Myocyte (in vitro differentiated cells): ENCODE results near the gene WWOX. TPM values are rescaled to one million over a fixed set of nuclear protein-coding genes. Genes with fewer than 3 reads are reported as not detected.

ENCODE experiments used
- DNase-seq: peaks from one replicate; pipeline ENCODE4 v3.0.0-alpha.2; 2012; ENCODE audit warnings: low read depth
- total RNA-seq: library from RNA; depleted of rRNA; stranded (reverse); fragments of >200 nt; gene quantifications from 2 replicates; pipeline ENCODE4 v1.2.3, GENCODE V29; 2014

Gene WWOX
- total RNA-seq, 1 donor from 2014 or later: 12.5 TPM

DNA sequence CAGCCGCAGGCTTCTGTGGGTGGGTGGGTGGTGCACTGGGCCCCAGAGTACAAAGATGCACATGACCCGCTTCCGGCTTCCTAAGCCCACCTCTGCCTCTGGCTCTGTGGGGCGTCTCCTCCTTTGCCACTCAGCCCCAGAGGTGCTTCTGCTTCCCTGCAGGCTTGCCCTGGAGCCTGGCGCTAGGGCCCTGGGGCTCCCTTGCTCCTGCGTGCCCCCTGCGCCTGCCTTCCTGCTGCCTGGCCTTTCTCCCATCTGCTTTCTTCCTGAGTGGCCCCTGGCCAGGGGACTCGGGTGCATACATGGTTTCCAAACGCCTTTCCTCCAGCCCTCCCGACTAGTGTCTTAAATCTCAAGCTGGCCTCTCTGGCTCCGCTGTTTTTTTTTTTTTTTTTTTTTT lies 3.4 kb downstream of the WWOX start:
- no peak for DNase-seq

DNA sequence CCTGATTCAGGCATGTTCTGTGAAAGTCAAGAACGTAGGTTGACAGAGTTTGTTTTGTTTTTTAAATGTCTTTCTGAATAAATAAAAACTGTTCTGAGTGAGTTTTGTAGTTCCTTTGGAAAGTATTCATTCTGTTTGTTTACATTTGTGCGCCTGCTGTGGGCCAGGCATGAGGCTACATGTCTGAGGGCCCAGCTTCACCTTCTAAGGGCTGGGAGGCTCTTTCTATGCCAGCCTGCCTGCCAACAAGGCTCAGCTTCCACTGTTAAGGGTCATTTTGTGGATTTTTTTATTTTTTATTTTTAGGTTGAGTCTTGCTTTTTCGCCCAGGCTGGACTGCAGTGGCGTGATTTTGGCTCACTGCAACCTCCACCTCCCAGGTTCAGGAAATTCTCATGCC lies 6.1 kb downstream of the WWOX start:
- no peak for DNase-seq

DNA sequence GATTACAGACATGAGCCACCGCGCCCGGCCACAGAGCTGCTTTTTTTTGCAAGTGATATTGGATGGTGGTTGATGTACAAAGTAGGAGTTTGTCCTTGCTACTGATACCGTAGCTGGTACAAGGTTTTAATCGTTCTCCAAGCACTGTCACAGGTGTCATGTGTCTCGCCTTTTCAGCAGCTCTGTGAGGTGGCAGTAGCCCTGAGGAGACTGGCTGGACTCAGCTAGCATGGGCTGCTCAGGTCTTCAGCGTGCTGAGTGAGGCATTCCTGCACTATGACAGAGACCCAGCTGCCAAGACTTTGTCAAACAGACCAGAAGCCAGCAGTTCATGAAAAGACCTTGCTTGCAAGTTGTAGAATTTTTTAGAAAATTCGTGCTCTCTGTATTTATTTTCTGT lies 7.2 kb downstream of the WWOX start:
- DNase-seq: no peak

DNA sequence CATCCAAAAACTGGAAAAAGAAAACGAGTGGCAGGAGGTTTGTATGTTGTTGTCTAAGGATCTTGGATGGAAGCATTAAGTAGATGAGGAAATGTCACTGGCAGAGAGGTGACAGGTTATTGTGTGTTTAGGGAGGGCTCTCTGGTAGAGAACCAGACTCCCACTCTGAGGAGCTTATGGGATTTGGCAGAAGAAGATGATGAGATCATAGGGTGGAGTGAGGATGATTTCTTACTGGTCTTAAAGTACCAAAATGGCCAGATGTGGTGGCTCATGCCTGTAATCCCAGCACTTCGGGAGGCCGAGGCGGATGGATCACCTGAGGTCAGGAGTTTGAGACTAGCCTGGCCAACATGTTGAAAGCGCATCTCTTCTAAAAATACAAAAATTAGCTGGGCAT lies 9.0 kb downstream of the WWOX start:
- no peak for DNase-seq

DNA sequence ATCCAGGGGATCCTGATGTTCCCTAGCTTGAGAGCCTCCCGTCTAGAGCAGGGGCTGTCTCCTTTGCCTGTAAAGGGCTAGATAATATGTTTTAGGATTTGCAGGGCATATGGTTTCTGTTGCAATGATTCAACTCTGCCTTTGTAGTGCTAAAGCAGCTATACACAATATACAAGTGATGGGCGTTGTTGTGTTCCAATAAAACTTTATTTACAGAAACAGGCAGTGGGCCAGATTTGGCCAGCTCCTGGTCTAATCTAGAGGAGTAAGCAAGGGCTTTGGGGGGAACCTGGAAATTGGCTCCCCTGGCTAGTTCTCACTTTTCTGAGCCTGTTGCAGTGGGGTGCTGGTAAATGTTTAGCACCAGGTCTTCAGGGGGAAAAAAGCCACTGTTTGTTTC lies 13.8 kb downstream of the WWOX start:
- DNase-seq: no peak

DNA sequence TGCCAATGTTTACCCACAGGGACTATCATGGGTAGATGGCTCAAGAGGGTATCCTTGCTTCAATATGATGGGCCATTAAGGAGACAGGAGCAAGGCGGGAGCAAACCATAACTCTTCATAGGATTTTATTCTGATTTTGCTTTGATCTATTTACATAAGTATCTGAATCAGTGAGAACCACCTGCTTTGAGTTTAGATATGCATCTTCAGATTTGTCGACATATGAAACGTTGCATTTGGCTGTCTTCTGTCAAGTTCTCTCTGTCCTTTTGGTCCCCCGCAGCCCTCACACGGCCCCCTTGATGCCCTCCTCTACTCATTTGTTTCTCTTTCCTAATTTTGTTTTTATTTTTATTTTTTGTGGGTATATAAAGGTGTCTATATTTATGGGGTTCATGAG lies 16.2 kb downstream of the WWOX start:
- no peak for DNase-seq

DNA sequence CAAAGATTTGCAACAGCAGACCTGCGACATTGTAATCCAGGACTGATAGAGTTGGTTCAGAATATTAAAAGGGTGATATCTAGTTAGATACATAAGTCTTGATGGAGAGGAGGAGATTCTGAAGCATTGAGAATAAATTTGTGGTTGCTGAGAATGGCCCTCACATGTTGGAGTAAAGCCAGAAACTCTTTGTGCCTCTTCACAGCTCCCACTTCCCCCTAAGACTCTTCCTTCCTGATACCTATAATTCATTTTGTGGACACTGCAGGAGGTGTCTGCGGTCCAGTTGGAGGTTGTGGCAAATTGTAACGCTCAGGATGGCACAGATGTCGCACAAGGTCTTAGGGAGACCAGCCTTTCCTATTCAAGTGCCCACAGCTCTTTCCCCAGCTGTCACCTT lies 17.5 kb downstream of the WWOX start:
- DNase-seq: no peak

DNA sequence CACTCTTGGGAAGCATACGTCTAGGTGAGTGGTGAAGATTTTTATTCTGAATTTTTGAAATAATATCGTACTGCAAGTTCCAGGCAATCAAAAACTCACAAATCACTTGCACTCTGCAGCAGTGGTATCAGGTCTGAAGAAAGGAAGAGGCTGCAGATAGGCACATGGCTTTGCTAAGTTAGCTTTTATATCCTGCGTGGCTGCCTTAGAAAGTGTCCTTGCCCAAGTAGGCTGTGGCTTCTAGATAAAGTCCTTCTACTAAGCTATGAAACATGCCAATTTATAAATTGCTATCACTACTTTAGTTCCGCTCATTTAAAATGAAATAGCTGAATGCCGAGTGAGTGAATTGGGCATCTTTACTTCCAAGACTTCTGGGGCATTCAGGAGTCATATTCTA lies 17.9 kb downstream of the WWOX start:
- no peak for DNase-seq

DNA sequence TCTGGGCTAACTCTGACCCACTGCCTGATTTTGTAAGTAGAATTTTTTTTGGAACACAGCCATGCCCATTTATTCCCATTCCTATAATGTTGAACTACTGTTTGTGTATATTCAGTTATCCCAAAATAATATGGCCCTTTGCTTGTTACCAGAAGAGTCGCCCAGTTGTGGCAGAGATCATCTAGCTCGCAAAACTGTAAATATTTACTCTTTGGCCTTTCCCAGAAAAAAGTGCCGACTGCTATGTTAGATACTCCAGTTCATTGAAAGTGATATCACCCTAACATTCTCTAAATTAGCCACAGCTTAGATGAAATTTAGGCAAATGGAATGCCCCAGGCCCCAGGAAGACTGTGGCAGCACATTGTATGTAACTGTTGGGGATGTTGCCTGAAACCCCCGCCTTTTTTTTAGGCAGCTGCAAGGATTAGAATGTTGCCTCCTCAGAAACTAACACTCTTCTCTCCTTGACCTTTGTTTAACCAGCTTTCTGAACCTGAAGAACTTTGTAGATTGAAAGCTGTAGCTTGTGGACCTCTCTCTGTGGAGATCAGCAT lies 19.1 kb downstream of the WWOX start:
- no peak for DNase-seq

DNA sequence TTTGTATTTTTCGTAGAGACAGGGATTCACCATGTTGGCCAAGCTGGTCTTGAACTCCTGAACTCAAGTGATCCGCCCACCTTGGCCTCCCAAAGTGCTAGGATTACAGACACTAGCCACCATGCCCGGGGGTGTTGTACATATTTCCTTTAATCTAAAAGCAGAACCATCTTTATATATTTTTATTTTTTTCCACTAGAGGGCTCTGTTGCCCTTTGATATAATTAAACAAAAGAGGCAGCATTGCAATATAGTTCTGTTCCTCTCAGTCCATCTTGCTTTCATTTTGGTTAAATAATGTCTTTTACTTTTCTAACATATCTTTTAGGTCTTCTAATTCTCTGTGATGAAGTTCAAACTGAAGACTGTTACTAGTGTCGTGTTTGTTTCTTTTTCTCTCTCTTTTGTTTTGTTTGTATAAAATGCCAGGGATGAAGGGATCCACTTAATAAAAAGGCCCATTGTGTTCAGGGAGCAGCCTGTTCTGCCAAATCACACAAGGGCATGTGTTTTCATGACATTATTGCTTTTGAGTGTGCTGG lies 23.4 kb downstream of the WWOX start:
- DNase-seq: peak; percentile 81

DNA sequence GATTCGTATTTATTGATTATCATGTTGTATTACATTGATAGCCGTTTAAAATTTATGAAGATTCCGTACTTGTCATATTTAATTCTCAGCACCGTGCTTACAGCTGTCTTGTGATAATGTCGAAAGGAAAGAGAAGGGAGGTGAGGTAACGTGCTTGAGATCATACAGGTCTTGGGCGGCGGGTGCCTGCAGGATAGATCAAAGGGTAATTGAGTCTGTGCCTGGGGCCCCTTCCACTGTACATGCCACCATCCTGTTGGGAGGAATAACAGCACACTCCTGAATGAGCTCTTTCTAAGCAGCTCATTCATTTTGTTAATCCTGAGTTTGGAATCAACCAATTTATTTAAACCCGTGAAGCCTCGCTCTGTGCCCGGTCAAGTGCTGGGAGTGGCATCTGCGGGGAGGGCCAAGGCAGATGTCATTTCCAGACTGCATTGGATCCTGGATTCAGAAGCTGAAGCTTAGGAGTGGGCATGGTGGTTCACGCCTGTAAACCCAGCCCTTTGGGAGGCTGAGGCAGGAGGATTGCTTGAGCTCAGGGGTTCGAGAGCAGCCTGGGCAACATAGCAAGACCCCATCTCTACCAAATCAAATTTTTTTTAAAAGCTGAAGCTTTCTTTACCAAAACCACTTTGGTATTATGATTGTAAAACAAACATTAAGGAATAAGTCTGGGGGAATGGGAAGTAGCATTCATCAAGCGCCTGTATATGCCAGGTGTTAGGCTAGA lies 25.8 kb downstream of the WWOX start:
- DNase-seq: no peak

DNA sequence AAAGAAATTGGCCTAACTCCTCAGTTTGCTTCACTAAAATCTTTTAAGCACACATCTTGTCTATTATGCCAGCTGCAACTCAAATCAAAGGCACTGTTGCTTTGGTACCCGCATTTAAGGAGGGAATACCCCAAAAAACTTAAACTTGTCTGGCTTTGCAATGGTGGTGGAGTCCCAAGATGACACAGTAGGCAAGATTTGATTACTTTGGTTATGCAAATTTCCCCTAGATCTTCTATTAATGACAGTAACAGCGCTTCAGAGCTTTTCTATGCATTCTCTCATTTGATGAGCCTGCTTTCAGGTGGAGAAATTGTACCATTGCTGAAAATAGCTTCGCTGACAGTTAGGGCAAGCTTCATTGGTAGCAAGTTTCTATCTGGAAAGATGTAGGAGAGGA lies 27.2 kb downstream of the WWOX start:
- DNase-seq: no peak

DNA sequence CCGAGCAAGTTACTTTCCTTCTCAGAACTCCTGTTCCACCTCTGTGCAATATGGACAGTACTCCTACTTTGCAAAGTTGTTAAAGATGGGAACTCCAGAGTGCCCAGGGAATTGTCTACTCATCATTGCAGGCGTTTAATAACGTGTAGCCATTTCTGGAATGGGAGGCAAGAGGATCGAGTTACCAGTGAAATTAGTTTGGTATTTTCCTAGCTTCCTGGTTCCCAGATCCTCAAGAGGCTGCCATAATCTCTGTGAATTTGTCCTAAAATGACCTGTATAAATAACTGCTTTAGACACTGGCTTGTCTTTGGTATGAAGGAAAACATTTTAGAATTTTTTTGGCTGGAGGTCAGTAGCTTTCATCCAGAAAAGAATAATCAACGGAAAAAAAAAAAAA lies 27.7 kb downstream of the WWOX start:
- peak; percentile 75 for DNase-seq

DNA sequence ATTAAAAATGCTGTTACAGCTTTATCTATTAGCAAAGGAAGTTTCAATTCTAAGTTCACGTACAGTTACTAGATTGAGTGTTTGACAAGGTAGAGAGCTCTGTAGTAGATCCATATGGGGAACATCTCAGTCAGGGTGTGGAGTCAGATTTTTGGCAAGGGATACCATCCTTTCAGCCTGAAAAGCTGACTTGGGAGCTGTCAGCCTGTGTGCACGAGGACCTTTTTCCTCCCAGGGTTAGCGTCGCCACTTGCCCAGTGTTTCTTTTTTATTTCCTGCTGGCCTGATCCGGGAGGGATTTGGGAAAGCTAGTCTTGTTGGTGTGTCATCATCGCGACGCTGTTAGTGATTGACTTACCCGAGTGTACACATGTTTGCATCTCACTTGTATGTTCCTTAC lies 29.5 kb downstream of the WWOX start:
- DNase-seq: no peak

DNA sequence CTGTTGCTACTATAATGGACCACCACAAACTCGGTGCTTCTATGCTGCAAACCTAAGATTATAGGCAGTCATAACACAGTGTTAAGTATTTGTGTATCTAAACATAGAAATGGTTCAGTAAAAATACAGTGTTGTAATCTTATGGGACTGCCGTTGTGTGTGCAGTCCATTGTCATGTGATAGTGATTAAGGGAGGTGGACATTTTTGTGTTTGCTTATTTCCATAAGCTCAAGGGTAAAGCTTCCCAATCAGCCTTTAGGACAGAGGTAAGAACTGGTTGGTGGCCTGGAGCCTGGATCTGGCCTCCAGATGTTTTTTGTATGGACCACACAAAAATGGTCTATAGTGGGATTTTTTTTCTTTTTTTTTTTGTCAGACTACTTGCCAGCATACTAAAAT lies 29.9 kb downstream of the WWOX start:
- DNase-seq: no peak

DNA sequence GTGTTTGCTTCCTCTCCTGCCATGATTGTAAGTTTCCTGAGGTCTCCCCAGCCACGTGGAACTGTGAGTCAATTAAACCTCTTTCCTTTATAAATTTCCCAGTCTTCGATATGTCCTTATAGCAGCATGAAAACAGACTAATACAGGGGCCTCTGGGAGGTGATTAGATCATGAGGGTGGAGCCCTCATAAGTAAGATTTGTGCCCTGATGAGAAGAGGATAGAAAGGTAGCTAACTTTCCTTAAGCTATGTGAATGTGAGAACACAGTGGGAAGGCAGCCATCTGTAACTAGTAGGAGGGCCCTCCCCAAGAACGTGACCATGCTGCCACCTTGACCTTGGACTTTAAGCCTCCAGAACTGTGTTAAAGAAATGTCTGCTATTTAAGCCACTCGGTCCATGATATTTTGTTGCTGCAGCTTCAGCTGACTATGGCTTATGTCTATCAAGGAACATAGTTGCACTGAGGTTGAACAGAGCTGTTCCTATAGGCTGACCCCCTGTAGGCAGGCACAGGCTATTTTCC lies 30.7 kb downstream of the WWOX start:
- no peak for DNase-seq

DNA sequence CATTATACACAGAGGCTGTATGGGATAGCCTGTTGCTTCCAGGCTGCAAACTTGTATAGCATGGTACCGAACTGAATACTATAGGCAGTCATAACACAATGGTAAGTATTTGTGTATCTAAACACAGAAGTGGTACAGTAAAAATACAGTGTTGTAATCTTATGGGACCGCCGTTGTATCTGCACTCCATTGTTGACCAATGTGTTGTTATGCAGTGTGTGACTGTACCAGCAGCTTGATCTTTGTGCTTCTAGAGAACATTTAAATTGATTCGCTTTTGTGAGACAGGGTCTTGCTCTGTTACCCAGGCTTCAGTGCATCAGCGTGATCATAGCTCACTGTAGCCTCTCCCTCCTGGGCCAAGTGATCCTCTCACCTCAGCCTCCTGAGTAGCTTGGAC lies 31.5 kb downstream of the WWOX start:
- no peak for DNase-seq

DNA sequence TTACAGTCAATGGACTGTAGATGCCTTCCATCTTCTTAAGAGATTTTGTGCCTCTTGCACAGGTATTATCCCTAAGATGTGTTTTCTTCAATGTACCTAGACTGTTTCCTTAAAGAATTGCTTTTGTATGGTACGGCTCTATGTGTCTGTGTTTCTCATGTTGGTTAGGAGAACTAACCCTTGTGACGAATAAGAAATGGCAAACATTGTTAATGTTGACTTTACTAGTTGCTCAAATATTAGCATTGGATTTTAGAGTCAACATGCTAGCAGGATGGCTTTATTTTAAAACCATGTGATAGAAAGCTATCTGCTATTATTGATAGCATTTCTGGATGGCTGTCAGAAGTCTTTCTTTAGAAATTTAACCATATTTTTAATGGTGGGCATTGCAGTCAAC lies 34.5 kb downstream of the WWOX start:
- no peak for DNase-seq

DNA sequence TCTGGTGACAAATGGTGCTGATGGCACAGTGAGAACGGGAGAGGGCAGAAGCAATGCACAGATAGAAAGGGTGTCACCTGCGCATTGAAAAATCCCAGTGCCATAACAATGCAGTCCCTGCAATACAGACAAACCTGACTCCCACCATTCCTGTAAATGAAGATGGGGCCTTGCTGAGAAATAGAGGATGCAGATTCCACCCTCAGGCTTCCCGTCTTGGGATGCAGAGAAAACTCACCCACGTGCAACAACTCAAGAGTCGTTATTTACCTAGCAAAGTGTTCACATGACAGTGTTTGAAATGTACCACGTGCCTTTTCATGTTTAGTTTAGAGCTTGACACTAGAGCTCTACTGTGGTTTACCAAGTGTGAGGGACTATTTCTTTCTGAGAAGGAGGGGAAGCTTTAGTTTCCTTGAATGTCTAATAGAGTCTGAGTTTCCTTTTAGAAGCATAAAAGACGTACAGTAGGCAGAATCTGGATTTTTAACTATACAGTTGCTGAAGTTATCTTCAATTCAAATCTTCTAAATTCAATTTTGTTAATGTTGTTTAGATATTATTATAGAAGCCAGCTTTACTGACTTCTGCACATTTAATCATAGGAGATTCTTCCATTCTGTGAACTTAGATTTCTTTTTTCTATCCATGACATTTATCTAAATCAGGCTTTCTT lies 35.6 kb downstream of the WWOX start:
- no peak for DNase-seq

DNA sequence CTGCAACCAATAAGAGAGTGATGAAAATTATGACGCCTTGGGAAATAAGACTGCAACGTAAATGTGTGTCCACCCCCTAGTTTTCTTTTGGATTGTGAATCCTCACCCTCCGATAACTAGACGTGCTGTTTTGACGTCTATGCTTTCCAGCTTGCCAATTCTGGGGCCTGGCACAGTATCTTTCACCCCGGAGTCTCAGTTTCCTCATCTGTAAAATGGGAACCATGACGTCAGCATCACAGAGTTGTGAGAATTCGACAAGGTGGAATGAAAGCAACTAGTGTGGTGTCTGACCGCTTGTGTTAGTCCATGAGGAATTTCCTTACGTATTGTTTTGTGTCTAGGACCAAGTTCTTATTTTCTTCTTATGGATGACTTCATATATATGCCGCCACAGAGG lies 37.7 kb downstream of the WWOX start:
- DNase-seq: no peak

DNA sequence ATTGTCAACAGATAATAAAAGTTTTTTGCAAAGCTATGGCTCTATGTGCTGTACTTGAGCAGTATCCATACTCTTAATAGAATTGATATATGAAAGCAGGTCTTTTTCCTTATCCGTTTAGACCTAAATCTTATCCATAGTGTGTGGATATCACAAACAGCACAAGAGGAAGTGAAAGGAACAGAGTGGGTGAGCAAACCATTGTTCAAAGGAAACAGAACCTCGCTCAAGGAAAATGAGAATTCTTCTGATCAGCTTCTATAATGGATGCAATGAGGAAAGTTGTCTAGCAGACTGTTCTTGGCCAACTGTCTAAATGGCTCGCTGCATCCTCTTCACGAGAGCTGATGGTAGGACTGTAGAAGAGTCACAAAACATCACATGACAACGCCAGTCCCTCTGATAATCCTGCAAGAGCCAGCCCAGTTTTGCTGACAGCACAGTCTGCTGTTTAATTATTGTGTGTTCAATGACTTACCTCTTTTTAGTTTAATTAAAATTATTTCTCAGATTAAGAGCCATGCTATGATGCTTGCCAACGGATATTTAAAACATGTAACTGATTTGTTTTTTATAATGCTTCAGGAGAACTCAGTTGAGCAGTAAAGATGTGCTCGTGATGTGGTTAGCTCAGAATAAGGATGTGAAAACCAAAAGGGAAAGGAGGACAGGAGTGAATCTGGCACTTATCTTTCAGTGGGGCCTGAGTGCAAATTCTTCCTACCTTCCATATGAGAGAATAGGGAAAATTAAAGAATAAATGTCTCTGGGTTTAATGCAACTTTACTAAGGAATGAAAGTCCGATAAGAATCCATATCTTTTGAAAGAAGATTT lies 38.5 kb downstream of the WWOX start:
- no peak for DNase-seq
